Transverse colon (tissue), 4 donors: ENCODE measurements around the gene ETHE1.

Source experiments
- EP300 ChIP-seq: sonication (generic); formaldehyde crosslinking; IDR thresholded peaks from one replicate; pipeline ENCODE4 v1.6.1; 2017; ENCODE audit warnings: antibody characterized with exemption, low read depth
- POLR2A ChIP-seq: fragments of 450-650 bp; IDR thresholded peaks from one replicate; pipeline ENCODE4 v1.6.1; 2016; ENCODE audit warnings: antibody characterized with exemption, mild to moderate bottlenecking, moderate library complexity
- POLR2AphosphoS5 ChIP-seq, 3 donors: sonication (generic); formaldehyde crosslinking; IDR thresholded peaks; one replicate each; pipeline ENCODE4 v1.6.1; 2016; ENCODE audit warnings: antibody characterized with exemption in 3 of 3
- TF ChIP-seq, protein P1 (sequence below), 5 experiments: fragments of 200-600 bp in 3 of 5; fragments of 450-650 bp in 2 of 5; sonication (generic) in 3 of 5; IDR thresholded peaks; 1 replicate in 2 of 5; 2 replicates in 3 of 5; pipeline ENCODE4 v1.5.1; 2016 to 2017; ENCODE audit warnings: antibody characterized with exemption in 5 of 5, inconsistent platforms in 3 of 5, mild to moderate bottlenecking in 2 of 5, moderate library complexity in 1 of 5

DNA sequence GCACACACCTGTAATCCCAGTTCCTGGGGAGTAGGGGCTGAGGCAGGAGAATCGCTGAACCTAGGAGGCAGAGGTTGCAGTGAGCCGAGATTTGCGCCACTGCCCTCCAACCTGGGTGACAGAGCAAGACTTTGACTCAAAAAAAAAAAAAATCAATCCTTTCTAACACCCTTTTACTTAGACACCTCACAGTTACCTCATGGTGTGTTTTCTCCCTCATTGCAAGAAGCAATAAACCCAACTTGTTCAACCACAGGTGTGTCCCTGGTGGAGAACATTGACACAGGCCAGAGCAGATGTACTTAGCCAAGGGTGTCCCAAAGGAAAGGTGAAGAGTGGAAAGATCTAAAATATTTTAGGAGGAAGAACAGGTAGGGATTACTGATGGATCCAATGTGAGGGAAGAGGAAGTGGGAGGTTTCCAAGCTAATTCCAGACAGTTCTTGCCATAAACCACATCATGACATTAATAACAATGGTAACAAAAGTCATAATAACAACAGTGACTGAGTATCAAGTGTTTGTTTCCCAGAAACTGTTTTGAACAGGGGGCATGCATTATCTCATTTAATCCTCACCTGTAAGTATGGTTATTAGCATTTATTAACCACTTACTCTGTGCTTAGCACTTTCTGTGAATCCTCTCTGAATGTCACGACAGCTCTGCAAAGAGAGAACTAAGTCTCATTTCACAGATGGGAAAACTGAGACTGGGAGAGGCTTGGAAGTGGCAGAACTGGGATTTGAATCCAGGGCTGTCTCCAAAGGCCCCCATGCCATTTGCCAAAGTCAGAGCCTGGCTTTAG is 58.4 kb downstream of the ETHE1 start:
- TF ChIP-seq, protein P1, sequence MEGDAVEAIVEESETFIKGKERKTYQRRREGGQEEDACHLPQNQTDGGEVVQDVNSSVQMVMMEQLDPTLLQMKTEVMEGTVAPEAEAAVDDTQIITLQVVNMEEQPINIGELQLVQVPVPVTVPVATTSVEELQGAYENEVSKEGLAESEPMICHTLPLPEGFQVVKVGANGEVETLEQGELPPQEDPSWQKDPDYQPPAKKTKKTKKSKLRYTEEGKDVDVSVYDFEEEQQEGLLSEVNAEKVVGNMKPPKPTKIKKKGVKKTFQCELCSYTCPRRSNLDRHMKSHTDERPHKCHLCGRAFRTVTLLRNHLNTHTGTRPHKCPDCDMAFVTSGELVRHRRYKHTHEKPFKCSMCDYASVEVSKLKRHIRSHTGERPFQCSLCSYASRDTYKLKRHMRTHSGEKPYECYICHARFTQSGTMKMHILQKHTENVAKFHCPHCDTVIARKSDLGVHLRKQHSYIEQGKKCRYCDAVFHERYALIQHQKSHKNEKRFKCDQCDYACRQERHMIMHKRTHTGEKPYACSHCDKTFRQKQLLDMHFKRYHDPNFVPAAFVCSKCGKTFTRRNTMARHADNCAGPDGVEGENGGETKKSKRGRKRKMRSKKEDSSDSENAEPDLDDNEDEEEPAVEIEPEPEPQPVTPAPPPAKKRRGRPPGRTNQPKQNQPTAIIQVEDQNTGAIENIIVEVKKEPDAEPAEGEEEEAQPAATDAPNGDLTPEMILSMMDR (IDR thresholded peaks at IDR 0.05): peak in 1 of 5 experiments; percentile 14
- no peak for TF ChIP-seq POLR2A
- TF ChIP-seq POLR2AphosphoS5 (IDR thresholded peaks at IDR 0.05): no peak
- TF ChIP-seq EP300: no peak
